ENCODE data around the gene TPM1.

TPM1 gene

DNA sequence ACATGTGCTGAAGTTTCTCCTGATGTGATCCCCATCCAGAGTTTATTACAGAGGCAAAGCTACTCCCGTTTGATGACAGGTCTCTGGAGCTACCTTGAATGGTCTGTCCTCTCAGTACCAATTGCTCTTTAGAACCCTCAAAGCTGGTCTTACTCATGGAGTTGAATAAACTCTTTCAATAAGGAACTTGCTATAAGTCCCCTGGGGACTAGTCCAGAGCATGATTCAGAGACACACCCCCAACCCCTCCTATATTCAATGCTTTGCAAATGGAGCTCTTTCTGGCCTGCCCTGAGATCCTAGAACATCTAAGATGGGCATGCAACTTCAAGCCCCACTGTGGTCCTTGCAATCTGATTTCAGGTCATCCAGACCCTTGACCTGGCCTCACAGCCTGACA lies 23.9 kb upstream of the TPM1 start:
- DNase-seq = no peak

DNA sequence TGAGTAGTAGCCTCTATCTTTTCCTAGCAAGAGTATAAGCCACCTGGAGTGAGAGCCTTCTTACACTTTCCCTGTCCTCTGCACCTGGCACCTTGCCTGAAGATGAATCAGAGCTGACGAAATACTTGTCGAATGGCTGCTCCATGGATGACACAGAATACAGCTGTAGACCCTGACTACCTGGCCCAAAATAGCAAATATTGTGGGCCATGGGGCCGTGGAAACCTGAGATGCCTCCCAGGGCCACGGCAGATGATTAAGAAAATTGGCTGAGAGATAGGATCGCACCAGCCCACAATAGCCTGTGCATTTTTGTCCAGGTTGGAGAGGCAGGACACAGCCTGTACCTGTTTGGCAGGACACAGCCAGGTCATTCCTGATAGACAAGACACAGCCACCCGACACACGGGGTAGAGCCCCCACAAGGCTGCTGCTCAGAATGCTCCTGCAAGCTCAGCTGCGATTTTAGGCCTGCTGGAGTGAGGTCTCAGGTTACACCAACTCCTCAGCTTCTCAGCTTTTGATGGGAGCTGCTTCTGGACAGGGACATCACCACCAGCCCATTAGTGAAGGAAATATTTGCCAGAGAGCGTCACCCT lies 22.9 kb upstream of the TPM1 start:
- no peak for DNase-seq

DNA sequence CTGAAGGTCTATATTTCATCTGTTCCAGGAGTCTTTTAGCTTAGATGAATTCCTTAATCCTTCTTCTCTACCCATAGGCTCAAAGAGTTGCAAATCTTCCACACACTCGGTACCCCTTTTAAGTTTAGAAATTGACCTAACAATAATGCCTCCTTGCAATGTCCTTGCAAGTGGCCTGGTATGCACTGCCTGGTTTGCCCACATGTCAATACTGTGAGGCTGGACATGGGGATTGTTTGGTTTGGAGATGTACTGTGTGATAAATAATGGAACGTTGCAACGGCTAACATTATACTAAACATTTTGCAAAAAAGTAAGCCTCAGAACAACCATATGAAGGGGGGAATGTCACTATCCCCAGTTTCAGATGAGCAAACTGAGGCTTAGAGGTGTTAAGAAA lies 22.4 kb upstream of the TPM1 start:
- DNase-seq = no peak

DNA sequence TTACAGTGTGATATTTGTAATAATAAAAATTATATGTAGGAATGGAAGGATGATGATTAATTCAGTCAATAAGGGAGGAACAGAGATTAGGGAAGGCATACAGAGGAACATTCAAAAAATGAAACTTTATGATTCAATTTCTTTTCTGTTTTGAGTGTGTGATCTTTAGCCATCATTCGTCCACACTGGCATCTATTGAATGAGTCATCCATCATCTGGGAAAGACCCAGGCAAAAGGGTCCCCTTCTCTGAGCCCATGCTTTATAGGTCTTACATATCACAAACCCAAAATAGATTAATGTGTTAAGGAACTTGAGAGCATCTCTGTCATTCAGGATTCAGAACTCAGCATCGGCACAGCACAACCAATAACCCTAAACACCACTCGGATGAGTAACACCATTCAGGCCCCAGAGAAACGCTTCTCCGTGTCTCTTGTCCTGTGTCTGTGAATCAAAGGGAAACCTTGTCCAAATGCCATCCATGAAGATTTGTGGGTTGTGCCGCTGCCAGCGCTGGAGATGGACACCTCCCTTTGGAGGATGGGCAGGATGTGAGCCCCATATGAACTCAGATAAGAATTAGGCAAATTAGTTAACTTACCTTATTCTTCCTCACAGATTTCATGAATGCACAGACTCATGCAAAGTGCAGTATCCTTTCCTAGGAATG lies 21.7 kb upstream of the TPM1 start:
- no peak for DNase-seq

DNA sequence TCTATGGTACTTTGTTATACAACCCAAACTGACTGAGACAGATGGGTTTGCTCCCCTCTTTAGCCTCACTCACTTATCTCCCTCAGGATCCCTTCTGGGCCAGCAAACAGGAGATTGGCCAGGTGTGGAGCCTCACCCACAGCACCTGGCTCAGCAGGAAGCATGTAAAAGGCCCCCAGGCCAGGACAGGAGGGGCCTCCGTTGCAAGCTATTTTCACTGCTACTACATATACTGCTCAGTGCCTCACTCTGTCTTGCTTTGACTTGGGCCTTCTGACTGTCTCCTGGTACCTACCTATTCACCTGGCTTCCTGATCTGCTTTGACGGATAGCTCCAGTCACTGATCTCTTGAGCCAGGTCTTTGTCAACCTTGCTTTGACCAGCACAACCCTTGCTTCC lies 20.4 kb upstream of the TPM1 start:
- DNase-seq = no peak

DNA sequence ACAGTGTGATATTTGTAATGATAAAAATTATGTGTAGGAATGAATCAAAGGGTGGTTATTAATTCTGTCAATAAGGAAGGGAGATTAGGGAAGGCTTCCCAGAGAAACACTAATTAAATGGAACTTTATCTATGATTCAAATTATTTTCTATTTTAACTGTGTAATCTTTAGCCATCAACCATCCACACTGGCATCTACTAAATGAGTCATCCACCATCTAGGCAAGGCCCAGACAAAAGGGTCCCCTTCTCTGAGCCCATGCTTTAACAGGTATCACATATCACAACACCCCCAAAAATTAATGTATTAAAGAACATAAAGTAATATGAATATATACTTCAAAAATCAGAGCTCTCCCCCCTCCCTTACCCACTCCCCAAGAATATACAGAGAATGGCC lies 19.9 kb upstream of the TPM1 start:
- DNase-seq = no peak

DNA sequence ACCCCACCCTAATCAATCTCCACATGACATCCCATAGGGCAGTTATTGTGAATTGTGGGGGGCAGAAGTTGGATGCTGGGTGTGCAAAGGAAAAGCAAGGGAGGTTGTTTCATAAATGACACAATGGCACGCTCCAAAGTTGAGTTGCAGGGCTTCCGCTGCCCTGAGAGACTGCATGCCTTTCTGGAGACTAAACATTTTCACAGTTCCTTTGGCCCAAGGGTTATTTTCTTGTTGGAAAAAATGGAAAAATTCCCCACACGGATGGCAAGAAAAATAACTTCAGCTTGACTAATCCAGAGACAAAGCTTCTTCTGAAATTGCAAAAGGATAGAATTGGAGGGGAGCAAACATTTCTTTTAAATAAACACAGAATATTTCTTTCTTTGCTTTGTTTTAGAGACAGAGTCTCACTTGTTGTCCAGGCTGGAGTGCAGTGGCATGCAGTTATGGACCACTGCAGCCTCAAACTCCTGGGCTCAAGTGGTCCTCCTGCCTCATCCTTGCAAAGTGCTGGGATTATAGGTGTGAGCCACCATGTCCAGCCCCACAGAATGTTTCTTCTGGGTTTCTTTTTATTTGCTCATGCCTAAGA lies 19.1 kb upstream of the TPM1 start:
- no peak for DNase-seq

DNA sequence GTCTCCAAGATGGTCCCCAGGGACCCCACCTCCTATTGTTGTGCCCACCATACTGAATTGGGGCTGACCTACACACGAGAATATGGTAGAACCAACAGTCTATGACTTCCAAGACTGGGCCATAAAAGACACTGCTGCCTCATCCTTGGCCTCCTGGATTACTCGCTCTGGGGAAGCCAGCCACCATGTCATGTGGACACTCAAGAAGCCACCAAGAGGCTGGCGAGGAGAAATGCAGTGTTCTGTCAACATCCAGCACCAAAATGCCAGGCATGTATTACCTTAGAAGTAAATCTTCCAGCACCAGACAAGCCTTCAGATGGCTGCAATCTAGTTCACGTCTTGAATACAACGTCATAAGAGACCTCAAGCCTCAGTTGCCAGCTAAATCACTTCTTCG lies 17.1 kb upstream of the TPM1 start:
- no peak for DNase-seq

DNA sequence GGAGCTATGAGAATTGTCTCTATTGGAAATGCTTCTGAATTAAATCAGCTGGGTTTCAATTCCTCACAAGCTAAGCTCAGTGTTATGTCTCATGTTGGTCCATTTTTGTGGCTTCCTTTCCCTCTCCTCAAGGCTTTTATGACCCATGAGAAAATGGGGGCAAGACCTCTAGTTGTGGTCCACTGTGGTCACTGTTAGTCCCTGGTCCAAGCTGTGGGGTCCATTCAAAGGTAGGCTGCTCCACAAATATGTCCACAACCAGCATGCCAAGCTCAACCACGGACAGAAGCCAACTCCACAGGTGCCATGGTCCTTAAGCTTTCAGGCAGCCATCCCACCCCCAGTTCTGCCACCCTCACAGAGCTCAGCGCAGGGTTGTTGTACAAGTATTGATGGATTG lies 14.9 kb upstream of the TPM1 start:
- DNase-seq = no peak

DNA sequence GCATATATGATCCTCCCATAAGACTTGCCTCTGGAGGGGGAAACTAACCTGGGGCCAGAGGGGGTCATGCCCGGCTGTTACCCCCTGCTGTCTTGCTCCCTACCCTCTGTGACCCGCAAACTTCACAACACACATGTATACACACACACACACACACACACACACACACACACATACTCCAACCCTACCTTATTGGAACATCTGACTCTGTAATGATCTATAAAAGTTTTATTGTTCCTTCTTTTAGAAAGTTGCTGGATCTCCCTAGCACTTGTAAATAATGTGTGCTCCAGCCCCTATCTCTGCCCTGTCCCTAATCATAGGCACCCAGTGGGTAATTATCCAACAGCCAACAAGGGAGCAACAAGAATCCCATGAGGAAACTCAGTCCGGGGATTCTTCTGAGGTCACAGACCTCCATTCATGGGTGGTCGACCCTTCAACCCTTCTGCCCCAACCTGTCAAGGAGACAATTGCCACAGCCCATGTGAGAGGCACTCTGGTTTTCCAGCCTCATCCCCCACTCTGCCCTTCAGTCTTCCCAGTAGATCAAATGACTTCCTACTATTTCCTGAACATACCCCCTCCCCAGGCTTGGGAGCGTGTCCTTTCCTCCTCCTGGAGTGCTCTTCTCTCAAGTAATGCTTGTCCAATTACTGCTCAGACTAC lies 14.0 kb upstream of the TPM1 start:
- DNase-seq = no peak

DNA sequence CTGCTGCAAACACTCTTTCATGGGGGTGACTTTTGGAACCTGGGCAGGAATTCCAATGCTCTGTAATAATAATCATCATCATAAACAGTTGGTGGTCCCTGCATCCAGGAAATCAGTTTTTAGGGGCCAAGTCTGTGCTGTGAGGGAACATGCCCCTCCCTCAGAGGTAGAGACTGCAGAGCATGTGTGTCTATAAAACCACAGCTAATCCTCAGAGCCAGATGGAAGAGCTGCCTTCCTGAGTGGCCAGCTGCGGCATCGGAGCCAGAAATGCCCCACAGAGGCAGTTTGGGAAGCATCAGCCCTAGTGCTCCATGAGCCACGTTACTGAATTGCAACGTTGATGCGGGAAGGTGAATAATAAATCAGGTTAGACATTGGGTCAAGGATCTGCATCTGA lies 12.9 kb upstream of the TPM1 start:
- no peak for DNase-seq

DNA sequence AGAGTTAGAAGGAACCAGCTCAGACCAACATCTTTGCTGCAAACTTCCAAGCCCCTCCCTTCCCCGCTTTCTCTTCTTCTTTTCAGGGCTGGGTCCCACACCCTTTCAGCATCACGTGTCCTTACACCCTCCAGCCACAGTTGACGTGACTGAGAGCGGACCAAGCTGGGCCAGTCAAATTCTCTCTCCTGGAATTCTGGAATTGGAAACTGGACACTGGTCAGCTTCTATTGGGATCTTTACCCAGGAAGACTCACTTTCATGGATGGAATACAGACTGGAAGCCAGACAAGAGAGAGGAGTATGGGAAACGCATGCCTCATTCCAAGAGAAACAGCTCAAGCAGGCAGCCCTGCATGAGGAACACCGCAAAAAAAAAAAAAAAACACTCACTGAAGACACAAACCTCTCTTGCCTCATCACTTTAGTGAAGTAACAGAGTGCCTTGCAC lies 12.4 kb upstream of the TPM1 start:
- no peak for DNase-seq

DNA sequence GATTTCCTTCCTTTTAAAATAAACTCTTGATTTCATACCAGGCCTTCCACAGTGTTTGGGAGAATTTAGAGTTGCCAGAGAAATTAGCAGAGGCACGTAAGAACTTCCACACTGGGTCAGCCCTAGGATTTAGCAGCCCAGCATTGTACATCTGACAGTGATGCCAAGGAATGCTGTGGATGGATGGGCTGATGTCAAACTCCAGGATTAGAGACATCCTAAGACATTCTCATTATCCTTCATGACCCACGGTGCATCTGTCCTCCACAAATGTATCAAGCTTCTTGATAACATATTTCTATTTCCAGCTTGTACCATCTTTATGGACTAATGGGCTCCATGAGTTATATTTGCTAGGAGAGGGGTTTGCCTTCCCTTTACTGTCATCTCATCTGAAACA lies 8.0 kb upstream of the TPM1 start:
- no peak for DNase-seq

DNA sequence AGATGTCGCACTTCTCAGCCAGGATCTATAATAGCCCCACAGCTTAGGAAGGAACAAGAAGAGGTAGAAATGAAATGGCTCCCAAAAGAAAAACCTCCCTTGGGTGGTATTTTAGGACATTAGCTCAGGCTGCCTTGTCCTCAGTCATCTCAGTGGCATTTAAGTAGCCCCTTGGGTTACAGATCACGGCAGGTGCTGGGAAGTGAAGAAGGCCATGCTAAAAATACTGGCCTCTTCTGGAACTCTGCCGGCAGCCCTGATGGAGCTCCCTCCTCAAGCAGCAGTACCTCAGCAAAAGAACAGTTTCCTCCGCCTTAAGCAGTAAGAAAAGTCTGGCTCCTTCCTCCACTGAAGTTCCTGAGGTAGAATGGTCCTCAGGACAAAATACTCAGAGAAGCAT lies 7.3 kb upstream of the TPM1 start:
- DNase-seq = no peak

DNA sequence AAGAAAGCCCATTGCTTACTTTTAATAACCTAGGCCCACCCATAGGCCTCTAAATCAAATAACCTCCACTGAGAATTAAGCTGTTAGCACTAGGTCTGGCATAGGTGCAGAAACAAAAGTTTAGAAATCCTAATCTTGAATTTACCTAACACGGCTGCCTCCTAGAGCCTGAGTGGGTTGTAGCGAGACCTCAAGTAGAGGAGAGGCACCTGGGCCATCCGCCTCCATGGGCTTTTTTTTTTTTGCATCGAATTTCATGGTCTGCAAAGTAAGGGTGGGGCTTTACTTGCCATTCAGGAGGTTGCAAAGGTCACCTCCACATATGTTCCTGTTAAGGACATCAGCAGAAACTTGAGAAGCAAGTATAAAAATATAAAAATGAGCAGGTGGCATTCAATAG lies 6.6 kb upstream of the TPM1 start:
- no peak for DNase-seq

DNA sequence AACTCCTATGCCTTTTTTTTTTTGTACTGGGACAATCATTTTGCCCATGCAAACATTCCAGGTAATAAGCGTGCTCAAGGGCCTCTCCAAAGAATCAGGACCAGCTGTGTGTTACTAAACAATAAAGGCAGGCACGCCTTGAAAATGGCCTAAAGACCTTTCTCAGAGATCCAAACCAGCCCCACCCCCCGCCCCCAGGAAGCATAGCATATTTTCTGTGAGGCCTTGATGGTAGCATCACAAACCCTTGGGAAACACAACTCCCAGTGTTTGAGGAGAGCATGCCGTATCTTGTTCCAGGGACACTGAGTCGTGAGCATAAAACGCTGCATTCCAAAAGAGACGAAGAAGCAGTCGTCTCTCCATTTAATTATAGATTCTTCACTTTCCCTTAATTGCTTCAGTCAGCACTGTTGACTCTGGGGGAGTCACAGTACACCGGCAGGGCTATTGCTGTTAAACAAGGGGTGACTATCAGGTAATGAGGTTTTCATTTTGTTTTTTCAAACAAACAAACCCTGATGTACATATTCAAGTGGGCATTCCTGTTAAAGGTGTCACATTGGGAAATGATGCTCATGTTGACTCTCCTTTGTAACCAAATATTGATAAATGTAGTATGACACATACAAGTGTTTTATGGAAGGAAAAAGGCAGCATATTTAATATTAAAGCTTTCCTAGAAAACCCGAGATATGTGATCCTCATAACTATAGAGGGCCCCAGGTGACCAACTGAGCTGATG lies 4.4 kb upstream of the TPM1 start:
- DNase-seq = no peak

DNA sequence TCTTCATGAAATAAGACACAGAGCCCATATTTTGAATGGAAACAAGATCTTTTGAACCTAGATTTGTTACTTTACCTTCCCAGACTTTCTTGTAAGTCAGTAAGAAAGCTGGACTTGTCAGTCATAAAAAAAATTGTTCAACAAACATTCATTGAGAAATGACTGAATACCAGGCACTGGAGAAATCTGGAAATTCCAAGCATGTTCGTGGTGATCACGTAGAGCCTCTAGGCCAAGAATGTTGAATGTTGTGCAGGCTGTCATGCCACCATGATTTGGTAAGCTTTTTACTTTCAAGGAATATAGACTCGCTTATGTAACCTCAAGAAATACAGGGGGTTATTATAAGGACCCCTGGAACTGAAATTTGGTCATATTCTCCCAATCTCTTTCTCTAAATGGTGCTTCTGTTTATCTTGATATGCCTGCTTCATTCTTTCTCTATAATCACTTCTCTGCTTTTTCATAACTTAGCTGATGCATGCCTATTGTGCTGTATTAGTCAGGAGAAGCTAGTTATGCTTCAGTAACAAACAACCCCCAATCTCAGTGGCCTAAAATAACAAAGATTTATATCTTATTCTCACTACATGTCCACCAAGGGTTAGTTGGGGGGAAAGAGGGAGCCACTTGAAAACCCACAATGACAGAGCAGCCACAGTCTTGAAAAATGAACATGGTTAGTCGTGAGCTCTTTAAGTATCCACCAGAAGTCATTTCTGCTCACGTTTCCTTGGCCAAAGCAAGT lies 3.4 kb upstream of the TPM1 start:
- no peak for DNase-seq

DNA sequence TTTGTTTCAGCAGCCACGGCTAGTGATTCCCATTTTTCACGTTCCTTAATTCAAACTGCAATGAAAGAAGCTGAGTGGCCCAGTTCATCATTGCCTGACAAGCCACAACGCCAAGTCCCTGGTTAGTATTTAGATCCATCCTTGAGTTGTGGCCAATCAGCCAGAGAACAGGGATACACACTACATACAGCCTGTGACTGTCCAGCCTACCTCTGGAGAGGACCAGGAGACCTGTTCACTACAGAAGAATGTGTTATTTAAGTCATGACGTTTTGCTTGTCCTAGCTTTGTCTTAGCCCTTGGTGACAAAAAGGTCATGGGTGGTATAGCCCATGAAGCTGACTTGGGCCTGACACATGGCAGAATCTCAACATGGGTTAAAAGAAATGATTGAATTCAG lies 2.7 kb upstream of the TPM1 start:
- DNase-seq = no peak

DNA sequence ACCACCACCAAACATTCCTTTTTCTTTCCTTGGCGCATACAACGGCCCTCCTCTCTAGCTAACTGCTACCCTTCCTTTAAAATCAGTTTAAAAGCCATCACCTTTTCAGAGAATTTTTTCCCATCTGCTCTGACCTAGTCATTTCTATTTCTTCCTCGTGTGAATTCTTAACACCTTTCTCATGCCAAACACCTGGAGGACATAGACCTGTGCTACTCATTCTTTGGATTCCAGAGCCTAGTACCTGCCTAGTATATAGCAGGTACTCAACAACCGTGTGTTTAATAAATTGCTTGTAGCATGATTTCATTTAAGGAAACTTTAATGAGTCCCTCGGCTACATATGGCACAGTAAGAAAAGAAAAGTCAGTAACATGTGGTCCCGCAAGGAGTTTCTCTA lies 2.0 kb upstream of the TPM1 start:
- no peak for DNase-seq

DNA sequence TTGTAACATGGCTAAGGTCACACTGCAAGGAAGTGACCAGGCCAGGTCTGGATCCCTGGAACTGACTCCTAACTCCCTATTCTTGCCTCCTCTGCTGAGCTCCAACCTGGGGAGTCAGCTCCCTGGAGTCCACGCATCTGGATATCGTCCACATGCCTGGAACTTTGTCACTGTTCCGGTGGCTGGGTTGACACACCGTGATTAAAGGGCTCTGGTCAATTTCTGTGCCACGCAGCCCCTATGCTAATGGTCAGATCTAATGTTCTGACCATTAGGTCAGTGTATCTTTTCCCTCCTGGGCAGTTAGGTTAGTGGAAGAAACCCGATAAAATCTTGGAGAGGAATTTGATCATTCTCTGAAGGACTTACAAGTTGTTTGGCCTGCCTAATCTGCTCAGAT lies 1.6 kb upstream of the TPM1 start:
- no peak for DNase-seq

DNA sequence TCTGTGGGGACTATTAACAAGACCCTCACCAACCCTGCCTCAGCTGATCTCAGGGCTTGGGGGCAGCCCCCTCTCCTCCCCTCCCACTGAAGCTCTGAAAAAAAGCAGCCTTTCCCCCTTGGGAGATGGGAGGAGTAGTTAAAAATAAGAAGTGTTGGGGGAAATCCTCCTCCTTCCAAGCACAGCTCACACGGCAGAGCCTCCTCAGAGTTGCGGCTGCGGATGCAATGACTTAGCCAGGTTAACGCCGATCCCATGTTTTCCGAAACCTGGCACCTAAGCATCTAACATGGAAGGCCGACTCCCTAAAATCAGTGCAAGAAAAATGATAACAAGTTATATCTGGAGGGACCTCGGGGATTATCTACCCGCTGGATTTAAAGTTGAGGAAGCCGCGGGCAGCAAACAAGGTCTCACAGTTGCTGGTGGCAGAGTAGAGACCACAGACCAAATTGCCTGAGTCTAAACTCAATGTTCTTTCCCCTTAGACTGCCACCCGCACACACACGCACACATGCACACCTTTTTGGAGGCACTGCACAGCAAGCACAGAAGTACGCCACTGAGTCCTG lies 1.1 kb upstream of the TPM1 start:
- DNase-seq = no peak

DNA sequence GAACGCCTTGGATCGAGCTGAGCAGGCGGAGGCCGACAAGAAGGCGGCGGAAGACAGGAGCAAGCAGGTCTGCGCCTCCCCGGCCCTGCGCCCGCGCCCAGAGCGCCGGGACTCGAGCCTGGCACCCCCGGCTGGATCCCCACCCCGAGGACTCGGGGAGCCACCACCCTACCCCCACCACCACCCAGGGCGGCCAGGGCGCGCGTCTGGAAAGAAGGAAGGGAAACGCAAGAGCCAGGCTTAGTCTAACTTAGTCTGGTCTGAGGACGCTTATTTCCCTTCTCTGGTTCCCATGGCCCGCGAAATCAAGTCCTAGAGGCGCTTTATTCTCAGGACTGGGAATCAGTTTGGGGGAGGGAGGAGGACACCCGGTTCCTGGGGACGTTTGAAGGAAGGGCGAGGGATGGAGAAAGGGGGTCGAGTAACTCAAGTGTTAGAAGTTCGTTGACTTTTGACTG lies 359 bp downstream of the TPM1 start:
- DNase-seq = no peak

Measured in NCI-H1694 treated with DMSO at 0.1 percent for 48 hours (cell line).